Lower leg skin (tissue), 4 donors: ENCODE measurements around the gene ITGAD. TPM values are rescaled to one million over a fixed set of nuclear protein-coding genes. Genes with fewer than 3 reads are reported as not detected.
"Not testable (repeated sequence)": the region's sequence is repeated elsewhere in the genome, so short reads cannot be mapped to it uniquely, and the experiment has no call there.

Source experiments
- DNase-seq, 2 donors: peaks; one replicate each; pipeline ENCODE4 v3.0.0-alpha.2; 2019; ENCODE audit warnings: low spot score in 2 of 2
- H3K4me3 ChIP-seq: fragments of 200-600 bp; sonication (generic); 2 replicates; pipeline ENCODE4 v1.5.1; 2017; ENCODE audit warnings: mild to moderate bottlenecking, low read depth; ENCODE audit not compliant: poor library complexity, severe bottlenecking
- CTCF ChIP-seq, 3 donors: fragments of 450-650 bp; IDR thresholded peaks; one replicate each; pipeline ENCODE4 v1.5.1; 2016; ENCODE audit warnings: antibody characterized with exemption in 3 of 3, mild to moderate bottlenecking in 3 of 3, moderate library complexity in 2 of 3
- POLR2A ChIP-seq, 2 donors: fragments of 450-650 bp; IDR thresholded peaks; one replicate each; pipeline ENCODE4 v1.6.1; 2016 to 2017; ENCODE audit warnings: antibody characterized with exemption in 2 of 2, mild to moderate bottlenecking in 1 of 2, moderate library complexity in 1 of 2
- WGBS, 2 donors: methylation state at CpG; one replicate each; pipeline ENCODE4 v1.1.5; 2018; 5-methylcytosine and 5-hydroxymethylcytosine counted together
- intact Hi-C: fragments of 100-400 bp; cut with DNase I; formaldehyde crosslinking; loops from one replicate; pipeline ENCODE4 v1.15.0; 2023; ENCODE audit warnings: low total_unique reads
- total RNA-seq, 4 donors: library from RNA; depleted of rRNA; stranded (reverse); fragments of >200 nt; gene quantifications; one replicate each; pipeline ENCODE4 v1.1.0, GENCODE V29; 2016

The ITGAD gene
- total RNA-seq, 4 donors from 2014 or later = not detected

DNA sequence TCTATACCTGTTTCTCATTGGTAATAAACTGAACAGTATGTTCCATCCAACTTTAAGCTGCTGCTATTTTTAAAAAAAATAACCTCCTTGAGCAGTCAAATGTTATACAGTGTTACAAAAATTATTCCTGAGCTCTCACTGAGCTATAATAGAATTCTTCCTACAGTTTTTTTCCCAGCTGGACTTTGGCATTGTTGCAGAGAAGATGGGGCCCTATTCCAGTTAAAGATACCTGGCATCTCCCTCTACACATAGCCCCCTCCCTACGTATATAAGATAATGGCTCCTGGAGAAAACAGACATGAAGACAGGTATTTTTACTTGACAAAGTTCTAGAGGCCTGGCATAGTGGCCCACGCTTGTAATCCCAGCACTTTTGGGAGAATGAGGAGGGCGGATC is 36.7 kb downstream of the ITGAD start:
- TF ChIP-seq POLR2A (IDR thresholded peaks at IDR 0.05) = no peak
- no peak for TF ChIP-seq CTCF (IDR thresholded peaks at IDR 0.05)
- no peak overlapping the region for H3K4me3 ChIP-seq
- 87 to 93% methylated on average over 3 of the region's 3 CpGs for WGBS, 2 donors
- no peak for DNase-seq
- intact Hi-C loops = loop anchor here (10.0 kb wide), 1 partner anchor 275 kb away; the partner anchor contains the start of gene PRSS36

- 51 to 56% methylated on average over 5 of the region's 5 CpGs for WGBS, 2 donors
- DNase-seq = no peak
- intact Hi-C loops = loop anchor here (10.0 kb wide), 1 partner anchor 276 kb away; the partner anchor contains the start of gene PRSS36
- TF ChIP-seq CTCF (IDR thresholded peaks at IDR 0.05) (no peak), POLR2A (IDR thresholded peaks at IDR 0.05) (no peak)
- H3K4me3 ChIP-seq = no peak overlapping the region
Observed at GRCh38 chr16:31430380-31431052, 37.4 kb downstream of the ITGAD start.

DNA sequence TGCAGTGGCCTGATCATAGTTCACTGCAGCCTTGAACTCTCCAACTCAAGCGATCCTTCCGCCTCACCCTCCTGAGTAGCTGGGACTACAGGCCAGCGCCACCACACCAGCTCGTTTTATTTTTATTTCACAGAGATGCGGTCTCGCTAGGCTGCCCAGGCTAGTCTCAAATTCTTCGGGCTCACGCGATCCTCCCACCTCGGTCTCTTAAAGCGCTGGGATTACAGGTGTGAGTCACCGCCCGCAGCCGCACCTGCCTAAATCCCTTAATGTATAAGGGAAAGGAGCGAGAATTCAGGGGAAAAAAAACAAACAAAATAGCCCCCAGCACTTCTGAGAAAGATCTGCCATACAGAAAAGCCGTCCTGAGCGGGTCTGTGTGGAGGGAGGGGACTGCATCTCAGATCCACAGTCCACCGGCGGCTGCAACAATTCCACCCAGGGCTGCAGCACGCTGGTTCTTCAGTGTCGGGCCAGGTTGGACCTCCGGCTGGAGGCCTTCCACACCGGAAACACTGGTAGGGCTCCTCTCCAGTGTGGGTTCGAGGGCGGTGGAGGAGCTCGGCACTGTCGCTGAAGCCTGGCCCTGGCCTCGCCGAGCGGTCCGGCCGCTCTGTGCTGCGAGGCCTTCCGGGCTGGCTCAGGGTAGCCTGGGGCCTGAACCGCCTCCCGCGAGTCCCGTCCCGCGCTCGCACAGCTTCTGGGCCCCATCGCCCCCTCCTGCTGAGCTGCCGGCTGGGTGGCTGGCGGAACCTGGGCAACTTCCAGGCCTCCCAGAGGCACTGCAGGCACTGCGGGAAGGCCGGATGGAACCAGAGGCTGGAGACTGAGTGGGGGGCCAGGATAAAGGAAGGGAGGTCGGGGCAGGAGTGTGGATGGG is 42.4 kb downstream of the ITGAD start:
- no peak overlapping the region for H3K4me3 ChIP-seq
- DNase-seq = no peak
- no peak for TF ChIP-seq POLR2A (IDR thresholded peaks at IDR 0.05)
- TF ChIP-seq CTCF (IDR thresholded peaks at IDR 0.05) = no peak
- intact Hi-C loops = loop anchor here (10.0 kb wide), 1 partner anchor 281 kb away; the partner anchor contains the start of gene PRSS36
- 90 to 91% methylated on average over 38 to 47 of the region's 47 CpGs for WGBS, 2 donors

- WGBS, 2 donors = 90 to 94% methylated on average over 42 to 44 of the region's 44 CpGs
- no peak for DNase-seq
- no peak overlapping the region for H3K4me3 ChIP-seq
- TF ChIP-seq POLR2A (IDR thresholded peaks at IDR 0.05) = no peak
- no peak for TF ChIP-seq CTCF (IDR thresholded peaks at IDR 0.05)
- intact Hi-C loops = loop anchor here (10.0 kb wide), 1 partner anchor 282 kb away; the partner anchor contains the start of gene PRSS36
Observed at GRCh38 chr16:31436221-31437045, 43.3 kb downstream of the ITGAD start.

GRCh38 chr16:31438414-31438813 is 45.3 kb downstream of the ITGAD start:
- TF ChIP-seq POLR2A (IDR thresholded peaks at IDR 0.05) (no peak), CTCF (IDR thresholded peaks at IDR 0.05) (no peak)
- 63 to 69% methylated on average over 2 of the region's 2 CpGs for WGBS, 2 donors
- intact Hi-C loops = loop anchor here (10.0 kb wide), 1 partner anchor 284 kb away; the partner anchor contains the start of gene PRSS36
- H3K4me3 ChIP-seq = no peak overlapping the region
- no peak for DNase-seq

GRCh38 chr16:31439023-31439422 is 45.9 kb downstream of the ITGAD start:
- not testable (repeated sequence) for DNase-seq, H3K4me3 ChIP-seq
- WGBS, 2 donors = 56 to 58% methylated on average over 4 of the region's 4 CpGs
- intact Hi-C loops = loop anchor here (10.0 kb wide), 1 partner anchor 284 kb away; the partner anchor contains the start of gene PRSS36
